GM23338 (cell line): ENCODE data around the gene TLE6.
A peak's percentile ranks its signal among the peaks of the same experiment; 100 is the strongest.

ENCODE experiments used
- CREB1 ChIP-seq: fragments of 250-450 bp; sonication (Bioruptor Pico); IDR thresholded peaks from 2 replicates; pipeline ENCODE4 v1.5.0; 2020; ENCODE audit warnings: low read depth, mild to moderate bottlenecking, moderate library complexity
- EZH2 ChIP-seq: fragments of 200-600 bp; sonication (generic); IDR thresholded peaks from one replicate; pipeline ENCODE4 v1.8.0; 2017; ENCODE audit warnings: antibody characterized with exemption, mild to moderate bottlenecking, low read depth; ENCODE audit not compliant: unreplicated experiment
- EZH2phosphoT487 ChIP-seq: fragments of 200-600 bp; sonication (generic); IDR thresholded peaks from one replicate; pipeline ENCODE4 v1.8.1; 2018; ENCODE audit warnings: antibody characterized with exemption; ENCODE audit not compliant: unreplicated experiment
- JUNB ChIP-seq: IDR thresholded peaks from one replicate; pipeline ENCODE4 v1.6.1; 2016; ENCODE audit warnings: antibody characterized with exemption; ENCODE audit not compliant: unreplicated experiment
- NANOG ChIP-seq: IDR thresholded peaks from 2 replicates; pipeline ENCODE4 v1.6.1; 2016; ENCODE audit warnings: antibody characterized with exemption, borderline replicate concordance
- POLR2AphosphoS5 ChIP-seq: IDR thresholded peaks from 2 replicates; pipeline ENCODE4 v1.6.1; 2016; ENCODE audit warnings: antibody characterized with exemption, low read depth
- STAT1 ChIP-seq: IDR thresholded peaks from one replicate; pipeline ENCODE4 v1.6.1; 2016; ENCODE audit warnings: antibody characterized with exemption; ENCODE audit not compliant: unreplicated experiment
- ZNF114 ChIP-seq: fragments of 250-450 bp; sonication (Bioruptor Pico); IDR thresholded peaks from 2 replicates; pipeline ENCODE4 v1.5.0; 2020; ENCODE audit warnings: mild to moderate bottlenecking, moderate library complexity
- ZNF331 ChIP-seq: fragments of 250-450 bp; sonication (Bioruptor Pico); IDR thresholded peaks from 2 replicates; pipeline ENCODE4 v1.5.0; 2020; ENCODE audit warnings: low read depth, mild to moderate bottlenecking, moderate library complexity
- TF ChIP-seq, protein P1 (sequence below), 2 experiments: fragments of 200-600 bp in 1 of 2; sonication (generic) in 1 of 2; conservative IDR thresholded peaks; 2 replicates each; pipeline versions ENCODE4 v1.5.1 to v1.6.1; 2016 to 2017; ENCODE audit warnings: antibody characterized with exemption in 2 of 2, low read depth in 2 of 2, mild to moderate bottlenecking in 2 of 2, moderate library complexity in 1 of 2
- TF ChIP-seq, protein P2 (sequence below): IDR thresholded peaks from 2 replicates; pipeline ENCODE4 v1.6.1; 2016; ENCODE audit warnings: antibody characterized with exemption
- TF ChIP-seq, protein P3 (sequence below): IDR thresholded peaks from one replicate; pipeline ENCODE4 v1.6.1; 2018; ENCODE audit warnings: antibody characterized with exemption; ENCODE audit not compliant: unreplicated experiment
- TF ChIP-seq, protein P4 (sequence below): fragments of 250-450 bp; sonication (Bioruptor Pico); IDR thresholded peaks from 2 replicates; pipeline ENCODE4 v1.5.0; 2020; ENCODE audit warnings: mild to moderate bottlenecking, moderate library complexity

DNA sequence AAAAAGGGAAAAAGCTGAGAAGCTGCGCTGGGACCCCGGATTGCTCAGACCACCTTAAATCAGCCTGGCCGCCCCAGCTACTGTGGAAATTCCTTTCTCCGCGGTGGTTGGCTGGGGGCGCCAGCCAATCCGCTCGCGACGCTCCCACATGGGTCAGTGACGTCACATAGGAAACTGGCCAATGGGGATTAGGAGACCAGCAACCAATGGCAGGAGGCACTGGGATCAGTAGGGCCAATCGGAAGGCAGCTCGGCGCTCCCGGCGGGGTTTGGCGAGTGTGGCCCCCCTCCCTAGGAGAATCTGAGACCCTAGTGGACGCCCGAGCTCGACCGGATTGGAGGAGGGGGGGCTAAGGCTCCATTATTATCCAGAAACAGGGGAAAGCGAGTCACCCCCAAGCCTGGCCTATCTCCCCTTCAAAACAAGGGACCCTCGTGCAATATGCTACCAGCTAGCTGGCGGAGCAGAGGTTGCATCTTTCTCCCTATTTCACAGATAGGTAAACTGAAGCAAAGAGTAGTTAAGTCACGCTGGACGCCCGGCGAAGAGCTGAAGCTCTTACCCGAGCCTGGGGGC, 58.3 kb downstream of the TLE6 start:
- TF ChIP-seq, protein P1, sequence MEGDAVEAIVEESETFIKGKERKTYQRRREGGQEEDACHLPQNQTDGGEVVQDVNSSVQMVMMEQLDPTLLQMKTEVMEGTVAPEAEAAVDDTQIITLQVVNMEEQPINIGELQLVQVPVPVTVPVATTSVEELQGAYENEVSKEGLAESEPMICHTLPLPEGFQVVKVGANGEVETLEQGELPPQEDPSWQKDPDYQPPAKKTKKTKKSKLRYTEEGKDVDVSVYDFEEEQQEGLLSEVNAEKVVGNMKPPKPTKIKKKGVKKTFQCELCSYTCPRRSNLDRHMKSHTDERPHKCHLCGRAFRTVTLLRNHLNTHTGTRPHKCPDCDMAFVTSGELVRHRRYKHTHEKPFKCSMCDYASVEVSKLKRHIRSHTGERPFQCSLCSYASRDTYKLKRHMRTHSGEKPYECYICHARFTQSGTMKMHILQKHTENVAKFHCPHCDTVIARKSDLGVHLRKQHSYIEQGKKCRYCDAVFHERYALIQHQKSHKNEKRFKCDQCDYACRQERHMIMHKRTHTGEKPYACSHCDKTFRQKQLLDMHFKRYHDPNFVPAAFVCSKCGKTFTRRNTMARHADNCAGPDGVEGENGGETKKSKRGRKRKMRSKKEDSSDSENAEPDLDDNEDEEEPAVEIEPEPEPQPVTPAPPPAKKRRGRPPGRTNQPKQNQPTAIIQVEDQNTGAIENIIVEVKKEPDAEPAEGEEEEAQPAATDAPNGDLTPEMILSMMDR (conservative IDR thresholded peaks at IDR 0.05; ENCODE audit: low read depth in 2 of 2), result no peak
- no peak for TF ChIP-seq ZNF114 (CRISPR knock-in tag)
- no peak for TF ChIP-seq EZH2phosphoT487
- TF ChIP-seq EZH2, result no peak
- TF ChIP-seq, protein P2, sequence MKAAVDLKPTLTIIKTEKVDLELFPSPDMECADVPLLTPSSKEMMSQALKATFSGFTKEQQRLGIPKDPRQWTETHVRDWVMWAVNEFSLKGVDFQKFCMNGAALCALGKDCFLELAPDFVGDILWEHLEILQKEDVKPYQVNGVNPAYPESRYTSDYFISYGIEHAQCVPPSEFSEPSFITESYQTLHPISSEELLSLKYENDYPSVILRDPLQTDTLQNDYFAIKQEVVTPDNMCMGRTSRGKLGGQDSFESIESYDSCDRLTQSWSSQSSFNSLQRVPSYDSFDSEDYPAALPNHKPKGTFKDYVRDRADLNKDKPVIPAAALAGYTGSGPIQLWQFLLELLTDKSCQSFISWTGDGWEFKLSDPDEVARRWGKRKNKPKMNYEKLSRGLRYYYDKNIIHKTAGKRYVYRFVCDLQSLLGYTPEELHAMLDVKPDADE, result no peak
- peak; percentile 45 for TF ChIP-seq POLR2AphosphoS5
- peak; percentile 98 for TF ChIP-seq CREB1 (CRISPR knock-in tag)
- TF ChIP-seq JUNB, result no peak
- TF ChIP-seq, protein P3, sequence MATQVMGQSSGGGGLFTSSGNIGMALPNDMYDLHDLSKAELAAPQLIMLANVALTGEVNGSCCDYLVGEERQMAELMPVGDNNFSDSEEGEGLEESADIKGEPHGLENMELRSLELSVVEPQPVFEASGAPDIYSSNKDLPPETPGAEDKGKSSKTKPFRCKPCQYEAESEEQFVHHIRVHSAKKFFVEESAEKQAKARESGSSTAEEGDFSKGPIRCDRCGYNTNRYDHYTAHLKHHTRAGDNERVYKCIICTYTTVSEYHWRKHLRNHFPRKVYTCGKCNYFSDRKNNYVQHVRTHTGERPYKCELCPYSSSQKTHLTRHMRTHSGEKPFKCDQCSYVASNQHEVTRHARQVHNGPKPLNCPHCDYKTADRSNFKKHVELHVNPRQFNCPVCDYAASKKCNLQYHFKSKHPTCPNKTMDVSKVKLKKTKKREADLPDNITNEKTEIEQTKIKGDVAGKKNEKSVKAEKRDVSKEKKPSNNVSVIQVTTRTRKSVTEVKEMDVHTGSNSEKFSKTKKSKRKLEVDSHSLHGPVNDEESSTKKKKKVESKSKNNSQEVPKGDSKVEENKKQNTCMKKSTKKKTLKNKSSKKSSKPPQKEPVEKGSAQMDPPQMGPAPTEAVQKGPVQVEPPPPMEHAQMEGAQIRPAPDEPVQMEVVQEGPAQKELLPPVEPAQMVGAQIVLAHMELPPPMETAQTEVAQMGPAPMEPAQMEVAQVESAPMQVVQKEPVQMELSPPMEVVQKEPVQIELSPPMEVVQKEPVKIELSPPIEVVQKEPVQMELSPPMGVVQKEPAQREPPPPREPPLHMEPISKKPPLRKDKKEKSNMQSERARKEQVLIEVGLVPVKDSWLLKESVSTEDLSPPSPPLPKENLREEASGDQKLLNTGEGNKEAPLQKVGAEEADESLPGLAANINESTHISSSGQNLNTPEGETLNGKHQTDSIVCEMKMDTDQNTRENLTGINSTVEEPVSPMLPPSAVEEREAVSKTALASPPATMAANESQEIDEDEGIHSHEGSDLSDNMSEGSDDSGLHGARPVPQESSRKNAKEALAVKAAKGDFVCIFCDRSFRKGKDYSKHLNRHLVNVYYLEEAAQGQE, result no peak
- TF ChIP-seq NANOG, result no peak
- no peak for TF ChIP-seq ZNF331 (CRISPR knock-in tag)
- TF ChIP-seq STAT1, result no peak
- TF ChIP-seq, protein P4, sequence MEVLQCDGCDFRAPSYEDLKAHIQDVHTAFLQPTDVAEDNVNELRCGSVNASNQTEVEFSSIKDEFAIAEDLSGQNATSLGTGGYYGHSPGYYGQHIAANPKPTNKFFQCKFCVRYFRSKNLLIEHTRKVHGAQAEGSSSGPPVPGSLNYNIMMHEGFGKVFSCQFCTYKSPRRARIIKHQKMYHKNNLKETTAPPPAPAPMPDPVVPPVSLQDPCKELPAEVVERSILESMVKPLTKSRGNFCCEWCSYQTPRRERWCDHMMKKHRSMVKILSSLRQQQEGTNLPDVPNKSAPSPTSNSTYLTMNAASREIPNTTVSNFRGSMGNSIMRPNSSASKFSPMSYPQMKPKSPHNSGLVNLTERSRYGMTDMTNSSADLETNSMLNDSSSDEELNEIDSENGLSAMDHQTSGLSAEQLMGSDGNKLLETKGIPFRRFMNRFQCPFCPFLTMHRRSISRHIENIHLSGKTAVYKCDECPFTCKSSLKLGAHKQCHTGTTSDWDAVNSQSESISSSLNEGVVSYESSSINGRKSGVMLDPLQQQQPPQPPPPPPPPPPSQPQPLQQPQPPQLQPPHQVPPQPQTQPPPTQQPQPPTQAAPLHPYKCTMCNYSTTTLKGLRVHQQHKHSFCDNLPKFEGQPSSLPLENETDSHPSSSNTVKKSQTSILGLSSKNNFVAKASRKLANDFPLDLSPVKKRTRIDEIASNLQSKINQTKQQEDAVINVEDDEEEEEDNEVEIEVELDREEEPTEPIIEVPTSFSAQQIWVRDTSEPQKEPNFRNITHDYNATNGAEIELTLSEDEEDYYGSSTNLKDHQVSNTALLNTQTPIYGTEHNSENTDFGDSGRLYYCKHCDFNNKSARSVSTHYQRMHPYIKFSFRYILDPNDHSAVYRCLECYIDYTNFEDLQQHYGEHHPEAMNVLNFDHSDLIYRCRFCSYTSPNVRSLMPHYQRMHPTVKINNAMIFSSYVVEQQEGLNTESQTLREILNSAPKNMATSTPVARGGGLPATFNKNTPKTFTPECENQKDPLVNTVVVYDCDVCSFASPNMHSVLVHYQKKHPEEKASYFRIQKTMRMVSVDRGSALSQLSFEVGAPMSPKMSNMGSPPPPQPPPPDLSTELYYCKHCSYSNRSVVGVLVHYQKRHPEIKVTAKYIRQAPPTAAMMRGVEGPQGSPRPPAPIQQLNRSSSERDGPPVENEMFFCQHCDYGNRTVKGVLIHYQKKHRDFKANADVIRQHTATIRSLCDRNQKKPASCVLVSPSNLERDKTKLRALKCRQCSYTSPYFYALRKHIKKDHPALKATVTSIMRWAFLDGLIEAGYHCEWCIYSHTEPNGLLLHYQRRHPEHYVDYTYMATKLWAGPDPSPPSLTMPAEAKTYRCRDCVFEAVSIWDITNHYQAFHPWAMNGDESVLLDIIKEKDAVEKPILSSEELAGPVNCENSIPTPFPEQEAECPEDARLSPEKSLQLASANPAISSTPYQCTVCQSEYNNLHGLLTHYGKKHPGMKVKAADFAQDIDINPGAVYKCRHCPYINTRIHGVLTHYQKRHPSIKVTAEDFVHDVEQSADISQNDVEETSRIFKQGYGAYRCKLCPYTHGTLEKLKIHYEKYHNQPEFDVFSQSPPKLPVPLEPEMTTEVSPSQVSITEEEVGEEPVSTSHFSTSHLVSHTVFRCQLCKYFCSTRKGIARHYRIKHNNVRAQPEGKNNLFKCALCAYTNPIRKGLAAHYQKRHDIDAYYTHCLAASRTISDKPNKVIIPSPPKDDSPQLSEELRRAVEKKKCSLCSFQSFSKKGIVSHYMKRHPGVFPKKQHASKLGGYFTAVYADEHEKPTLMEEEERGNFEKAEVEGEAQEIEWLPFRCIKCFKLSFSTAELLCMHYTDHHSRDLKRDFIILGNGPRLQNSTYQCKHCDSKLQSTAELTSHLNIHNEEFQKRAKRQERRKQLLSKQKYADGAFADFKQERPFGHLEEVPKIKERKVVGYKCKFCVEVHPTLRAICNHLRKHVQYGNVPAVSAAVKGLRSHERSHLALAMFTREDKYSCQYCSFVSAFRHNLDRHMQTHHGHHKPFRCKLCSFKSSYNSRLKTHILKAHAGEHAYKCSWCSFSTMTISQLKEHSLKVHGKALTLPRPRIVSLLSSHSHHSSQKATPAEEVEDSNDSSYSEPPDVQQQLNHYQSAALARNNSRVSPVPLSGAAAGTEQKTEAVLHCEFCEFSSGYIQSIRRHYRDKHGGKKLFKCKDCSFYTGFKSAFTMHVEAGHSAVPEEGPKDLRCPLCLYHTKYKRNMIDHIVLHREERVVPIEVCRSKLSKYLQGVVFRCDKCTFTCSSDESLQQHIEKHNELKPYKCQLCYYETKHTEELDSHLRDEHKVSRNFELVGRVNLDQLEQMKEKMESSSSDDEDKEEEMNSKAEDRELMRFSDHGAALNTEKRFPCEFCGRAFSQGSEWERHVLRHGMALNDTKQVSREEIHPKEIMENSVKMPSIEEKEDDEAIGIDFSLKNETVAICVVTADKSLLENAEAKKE (CRISPR knock-in tag), result no peak
